SK-N-SH (cell line): Measurements from ENCODE around the gene ROPN1L. TPM values are rescaled to one million over a fixed set of nuclear protein-coding genes. Genes with fewer than 3 reads are reported as not detected.

ENCODE experiments used
- CTCF ChIA-PET: fragments of 300-600, 350-600 bp; formaldehyde crosslinking; extraction: SDS; loops from one replicate; lab custom pipeline; 2021; lab: Yijun Ruan, JAX
- POLR2A ChIA-PET: fragments of 350-600 bp; sonication (Branson Sonifier 250); formaldehyde crosslinking; extraction: SDS; loops from one replicate; lab custom pipeline; 2020; ENCODE audit warnings: antibody characterized with exemption, inconsistent platforms; lab: Yijun Ruan, JAX
- DNase-seq: peaks from one replicate; pipeline ENCODE4 v3.0.0; 2012
- H2AFZ ChIP-seq: fragments of 200-600 bp; sonication (generic); 2 replicates; pipeline ENCODE4 v1.8.1; 2016; ENCODE audit warnings: antibody characterized with exemption, mild to moderate bottlenecking, low read depth
- H3F3A ChIP-seq: fragments of 200-600 bp; sonication (generic); replicated peaks from 2 replicates; pipeline ENCODE3; 2016; ENCODE audit warnings: antibody characterized with exemption, mild to moderate bottlenecking; ENCODE audit not compliant: insufficient read depth
- H3K27ac ChIP-seq, 2 experiments: fragments of 200-500 bp in 1 of 2; fragments of 200-600 bp in 1 of 2; sonication (Bioruptor generic) in 1 of 2; sonication (generic), shearing (Covaris generic) in 1 of 2; 2 replicates each; pipeline versions ENCODE4 v1.5.1 to v1.6.1; 2014 to 2016; ENCODE audit warnings: low read depth in 2 of 2, inconsistent platforms in 1 of 2, low read length in 1 of 2, mild to moderate bottlenecking in 1 of 2, mixed read lengths in 1 of 2
- H3K27me3 ChIP-seq: fragments of 200-600 bp; sonication (generic), shearing (Covaris generic); 2 replicates; pipeline ENCODE4 v1.6.1; 2016; ENCODE audit warnings: mixed run types; ENCODE audit not compliant: insufficient read depth
- H3K36me3 ChIP-seq, 2 experiments: fragments of 200-500 bp in 1 of 2; fragments of 200-600 bp in 1 of 2; sonication (Bioruptor generic) in 1 of 2; sonication (generic) in 1 of 2; replicated peaks in 1 of 2; 2 replicates each; pipeline versions ENCODE3 to v1.5.1; 2014 to 2016; ENCODE audit warnings: low read length in 1 of 2, mild to moderate bottlenecking in 1 of 2; ENCODE audit not compliant: insufficient read depth in 2 of 2, control insufficient read depth in 1 of 2
- H3K4me1 ChIP-seq, 2 experiments: fragments of 200-500 bp in 1 of 2; fragments of 200-600 bp in 1 of 2; sonication (Bioruptor generic) in 1 of 2; sonication (generic), shearing (Covaris generic) in 1 of 2; 2 replicates each; pipeline versions ENCODE4 v1.5.1 to v1.6.1; 2014 to 2016; ENCODE audit warnings: low read depth in 1 of 2, low read length in 1 of 2, mixed run types in 1 of 2; ENCODE audit not compliant: insufficient read depth in 2 of 2, control insufficient read depth in 1 of 2
- H3K4me2 ChIP-seq: fragments of 200-600 bp; sonication (generic), shearing (Covaris generic); 2 replicates; pipeline ENCODE4 v1.6.1; 2017; ENCODE audit warnings: mixed run types
- H3K4me3 ChIP-seq, 2 experiments: fragments of 200-500 bp in 1 of 2; fragments of 200-600 bp in 1 of 2; sonication (Bioruptor generic) in 1 of 2; sonication (generic), shearing (Covaris generic) in 1 of 2; 2 replicates each; pipeline versions ENCODE4 v1.5.1 to v1.8.1; 2014 to 2016; ENCODE audit warnings: low read depth in 2 of 2, inconsistent platforms in 1 of 2, low read length in 1 of 2, mild to moderate bottlenecking in 1 of 2, mixed read lengths in 1 of 2, moderate library complexity in 1 of 2
- H3K79me2 ChIP-seq: fragments of 200-600 bp; sonication (generic); 2 replicates; pipeline ENCODE4 v1.8.1; 2017; ENCODE audit warnings: mild to moderate bottlenecking; ENCODE audit not compliant: insufficient read depth
- H3K9ac ChIP-seq: fragments of 200-600 bp; sonication (generic); 2 replicates; pipeline ENCODE4 v1.6.1; 2017; ENCODE audit warnings: mixed run types
- H3K9me2 ChIP-seq: fragments of 200-600 bp; sonication (generic); 2 replicates; pipeline ENCODE4 v1.6.1; 2017; ENCODE audit warnings: mixed run types
- H3K9me3 ChIP-seq: fragments of 200-600 bp; sonication (generic); 2 replicates; pipeline ENCODE4 v1.6.1; 2017; ENCODE audit warnings: mixed run types, mild to moderate bottlenecking, moderate library complexity
- H4K20me1 ChIP-seq: fragments of 200-600 bp; sonication (generic); 2 replicates; pipeline ENCODE4 v1.6.1; 2017; ENCODE audit warnings: mild to moderate bottlenecking, mixed run types; ENCODE audit not compliant: insufficient read depth
- EP300 ChIP-seq, 2 experiments: IDR thresholded peaks; 2 replicates each; pipeline versions ENCODE4 v1.4.0 to v1.6.1; 2012; ENCODE audit warnings: borderline replicate concordance in 1 of 2, low read depth in 1 of 2, low read length in 1 of 2
- JUND ChIP-seq: IDR thresholded peaks from 2 replicates; pipeline ENCODE4 v1.4.0; 2012
- NFIC ChIP-seq: IDR thresholded peaks from 2 replicates; pipeline ENCODE4 v1.4.0; 2012; ENCODE audit warnings: borderline replicate concordance
- POLR2AphosphoS5 ChIP-seq: IDR thresholded peaks from 2 replicates; pipeline ENCODE4 v1.6.1; 2012; ENCODE audit warnings: low read depth, low read length
- TAF1 ChIP-seq: IDR thresholded peaks from 2 replicates; pipeline ENCODE4 v1.6.1; 2012; ENCODE audit warnings: low read depth, mild to moderate bottlenecking, low read length, moderate library complexity, borderline replicate concordance
- WGBS: methylation state at CpG from one replicate; pipeline ENCODE4 v1.1.6; 2017; ENCODE audit warnings: low lambda C conversion rate; 5-methylcytosine and 5-hydroxymethylcytosine counted together
- polyA plus RNA-seq, 3 experiments: library from polyadenylated mRNA; depleted of rRNA; stranded (reverse); fragments of >200 nt; gene quantifications; 2 replicates each; pipeline ENCODE4 v1.2.3, GENCODE V29; 2012
- TF ChIP-seq, protein P1 (sequence below): fragments of 150-350 bp; IDR thresholded peaks from 2 replicates; pipeline ENCODE4 v1.6.1; 2017; ENCODE audit warnings: antibody characterized with exemption, low read length, low read depth, borderline replicate concordance
- TF ChIP-seq, protein P2 (sequence below): IDR thresholded peaks from 2 replicates; pipeline ENCODE4 v1.6.1; 2012; ENCODE audit warnings: mild to moderate bottlenecking, low read depth, low read length, moderate library complexity
- TF ChIP-seq, protein P3 (sequence below): IDR thresholded peaks from 2 replicates; pipeline ENCODE4 v1.4.0; 2012; ENCODE audit warnings: low read depth, borderline replicate concordance
- TF ChIP-seq, protein P4 (sequence below): IDR thresholded peaks from 2 replicates; pipeline ENCODE4; 2012

The ROPN1L gene
- polyA plus RNA-seq, 1 of the 3 experiments (the other 2 are of a cell fraction), result 0.31 TPM

DNA sequence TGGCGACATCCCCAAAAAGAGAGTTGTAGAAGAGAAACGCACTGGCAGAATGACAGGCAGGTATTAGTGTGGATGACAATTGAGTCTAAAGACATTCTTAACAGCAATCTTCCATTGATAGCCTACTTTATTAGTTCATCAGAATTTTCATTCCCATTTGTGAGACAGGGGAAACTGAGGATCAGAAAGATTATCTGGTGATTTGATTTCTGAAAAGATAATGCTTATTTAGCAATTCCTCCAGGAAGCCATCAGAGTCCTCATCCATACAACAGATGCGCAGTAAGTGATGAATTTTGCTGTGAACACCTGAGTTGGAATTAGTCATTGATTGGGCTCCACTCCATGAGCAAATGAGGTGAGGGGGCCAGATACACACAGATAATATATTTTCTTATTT is 64.9 kb downstream of the ROPN1L start (continued):
- TF ChIP-seq, protein P1, sequence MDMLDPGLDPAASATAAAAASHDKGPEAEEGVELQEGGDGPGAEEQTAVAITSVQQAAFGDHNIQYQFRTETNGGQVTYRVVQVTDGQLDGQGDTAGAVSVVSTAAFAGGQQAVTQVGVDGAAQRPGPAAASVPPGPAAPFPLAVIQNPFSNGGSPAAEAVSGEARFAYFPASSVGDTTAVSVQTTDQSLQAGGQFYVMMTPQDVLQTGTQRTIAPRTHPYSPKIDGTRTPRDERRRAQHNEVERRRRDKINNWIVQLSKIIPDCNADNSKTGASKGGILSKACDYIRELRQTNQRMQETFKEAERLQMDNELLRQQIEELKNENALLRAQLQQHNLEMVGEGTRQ, result no peak
- TF ChIP-seq NFIC (no peak), EP300 (IDR thresholded peaks at IDR 0.05; ENCODE audit: borderline replicate concordance in 1 of 2, low read depth in 1 of 2, low read length in 1 of 2) (no peak), JUND (no peak), TAF1 (no peak)
- TF ChIP-seq, protein P2, sequence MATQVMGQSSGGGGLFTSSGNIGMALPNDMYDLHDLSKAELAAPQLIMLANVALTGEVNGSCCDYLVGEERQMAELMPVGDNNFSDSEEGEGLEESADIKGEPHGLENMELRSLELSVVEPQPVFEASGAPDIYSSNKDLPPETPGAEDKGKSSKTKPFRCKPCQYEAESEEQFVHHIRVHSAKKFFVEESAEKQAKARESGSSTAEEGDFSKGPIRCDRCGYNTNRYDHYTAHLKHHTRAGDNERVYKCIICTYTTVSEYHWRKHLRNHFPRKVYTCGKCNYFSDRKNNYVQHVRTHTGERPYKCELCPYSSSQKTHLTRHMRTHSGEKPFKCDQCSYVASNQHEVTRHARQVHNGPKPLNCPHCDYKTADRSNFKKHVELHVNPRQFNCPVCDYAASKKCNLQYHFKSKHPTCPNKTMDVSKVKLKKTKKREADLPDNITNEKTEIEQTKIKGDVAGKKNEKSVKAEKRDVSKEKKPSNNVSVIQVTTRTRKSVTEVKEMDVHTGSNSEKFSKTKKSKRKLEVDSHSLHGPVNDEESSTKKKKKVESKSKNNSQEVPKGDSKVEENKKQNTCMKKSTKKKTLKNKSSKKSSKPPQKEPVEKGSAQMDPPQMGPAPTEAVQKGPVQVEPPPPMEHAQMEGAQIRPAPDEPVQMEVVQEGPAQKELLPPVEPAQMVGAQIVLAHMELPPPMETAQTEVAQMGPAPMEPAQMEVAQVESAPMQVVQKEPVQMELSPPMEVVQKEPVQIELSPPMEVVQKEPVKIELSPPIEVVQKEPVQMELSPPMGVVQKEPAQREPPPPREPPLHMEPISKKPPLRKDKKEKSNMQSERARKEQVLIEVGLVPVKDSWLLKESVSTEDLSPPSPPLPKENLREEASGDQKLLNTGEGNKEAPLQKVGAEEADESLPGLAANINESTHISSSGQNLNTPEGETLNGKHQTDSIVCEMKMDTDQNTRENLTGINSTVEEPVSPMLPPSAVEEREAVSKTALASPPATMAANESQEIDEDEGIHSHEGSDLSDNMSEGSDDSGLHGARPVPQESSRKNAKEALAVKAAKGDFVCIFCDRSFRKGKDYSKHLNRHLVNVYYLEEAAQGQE, result no peak
- TF ChIP-seq, protein P3, sequence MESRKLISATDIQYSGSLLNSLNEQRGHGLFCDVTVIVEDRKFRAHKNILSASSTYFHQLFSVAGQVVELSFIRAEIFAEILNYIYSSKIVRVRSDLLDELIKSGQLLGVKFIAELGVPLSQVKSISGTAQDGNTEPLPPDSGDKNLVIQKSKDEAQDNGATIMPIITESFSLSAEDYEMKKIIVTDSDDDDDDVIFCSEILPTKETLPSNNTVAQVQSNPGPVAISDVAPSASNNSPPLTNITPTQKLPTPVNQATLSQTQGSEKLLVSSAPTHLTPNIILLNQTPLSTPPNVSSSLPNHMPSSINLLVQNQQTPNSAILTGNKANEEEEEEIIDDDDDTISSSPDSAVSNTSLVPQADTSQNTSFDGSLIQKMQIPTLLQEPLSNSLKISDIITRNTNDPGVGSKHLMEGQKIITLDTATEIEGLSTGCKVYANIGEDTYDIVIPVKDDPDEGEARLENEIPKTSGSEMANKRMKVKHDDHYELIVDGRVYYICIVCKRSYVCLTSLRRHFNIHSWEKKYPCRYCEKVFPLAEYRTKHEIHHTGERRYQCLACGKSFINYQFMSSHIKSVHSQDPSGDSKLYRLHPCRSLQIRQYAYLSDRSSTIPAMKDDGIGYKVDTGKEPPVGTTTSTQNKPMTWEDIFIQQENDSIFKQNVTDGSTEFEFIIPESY, result no peak

DNA sequence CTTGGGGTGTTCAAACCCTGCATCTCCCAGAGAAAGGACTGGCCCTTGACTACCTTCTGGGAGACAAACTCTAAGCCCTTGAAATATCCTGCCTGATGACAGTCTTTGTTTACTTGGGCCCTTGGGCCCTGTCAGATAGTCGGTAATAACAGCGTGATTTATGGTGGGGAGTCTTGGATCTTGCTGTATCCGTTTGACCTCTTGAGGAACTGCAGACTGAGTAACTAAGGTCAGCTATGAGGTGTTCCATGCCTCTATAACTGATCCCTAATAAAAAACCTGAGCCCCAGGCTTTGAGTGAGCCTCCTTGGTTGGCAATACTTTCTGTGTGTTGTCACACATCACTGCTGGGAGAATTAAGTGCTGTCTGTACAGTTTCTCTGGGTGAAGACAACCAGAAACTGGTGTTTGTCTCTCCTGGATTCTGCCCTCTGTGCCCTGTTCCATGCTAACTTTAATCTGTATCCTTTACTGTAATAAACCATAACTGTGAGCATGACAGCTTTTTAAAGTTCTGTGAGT is 66.0 kb downstream of the ROPN1L start:
- no peaks in the 10 kb centered on the region for H3K9me3 ChIP-seq
- H3K4me2 ChIP-seq, result no peak overlapping the region
- no peak overlapping the region for H2AFZ ChIP-seq
- no peak for DNase-seq
- H3K79me2 ChIP-seq, result no peaks in the 10 kb centered on the region
- H3F3A ChIP-seq, result no peaks in the 10 kb centered on the region
- 52% methylated on average over 3 of the region's 3 CpGs for WGBS
- H3K9ac ChIP-seq, result no peak overlapping the region
- no peak overlapping the region for H3K4me3 ChIP-seq
- H3K27ac ChIP-seq, result no peak overlapping the region
- peaks cover 0 to 15% of the 10 kb centered on the region in 2 experiments; a peak in 2 of 4 replicates for H3K4me1 ChIP-seq
- ChIA-PET CTCF (no interaction called here), POLR2A (no interaction called here)
- TF ChIP-seq, protein P4, sequence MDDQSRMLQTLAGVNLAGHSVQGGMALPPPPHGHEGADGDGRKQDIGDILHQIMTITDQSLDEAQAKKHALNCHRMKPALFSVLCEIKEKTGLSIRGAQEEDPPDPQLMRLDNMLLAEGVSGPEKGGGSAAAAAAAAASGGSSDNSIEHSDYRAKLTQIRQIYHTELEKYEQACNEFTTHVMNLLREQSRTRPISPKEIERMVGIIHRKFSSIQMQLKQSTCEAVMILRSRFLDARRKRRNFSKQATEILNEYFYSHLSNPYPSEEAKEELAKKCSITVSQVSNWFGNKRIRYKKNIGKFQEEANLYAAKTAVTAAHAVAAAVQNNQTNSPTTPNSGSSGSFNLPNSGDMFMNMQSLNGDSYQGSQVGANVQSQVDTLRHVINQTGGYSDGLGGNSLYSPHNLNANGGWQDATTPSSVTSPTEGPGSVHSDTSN, result no peak
- TF ChIP-seq POLR2AphosphoS5, result no peak
- H3K27me3 ChIP-seq, result no peaks in the 10 kb centered on the region
- H3K36me3 ChIP-seq, result no peaks in the 10 kb centered on the region
- H4K20me1 ChIP-seq, result no peaks in the 10 kb centered on the region
- no peaks in the 10 kb centered on the region for H3K9me2 ChIP-seq
